Vagina (tissue), 2 donors: ENCODE measurements around the gene SERPIND1. TPM values are rescaled to one million over a fixed set of nuclear protein-coding genes. Genes with fewer than 3 reads are reported as not detected.

Experiments
- DNase-seq, 2 donors: peaks; one replicate each; pipeline ENCODE4 v3.0.0-alpha.2; 2017; ENCODE audit errors: extremely low spot score in 2 of 2
- H3K27ac ChIP-seq: fragments of 200-600 bp; sonication (generic); one replicate; pipeline ENCODE4 v1.5.1; 2019
- H3K27me3 ChIP-seq: fragments of 200-600 bp; sonication (generic); one replicate; pipeline ENCODE4 v1.5.1; 2019
- H3K36me3 ChIP-seq, 2 donors: fragments of 200-600 bp; sonication (generic); one replicate each; pipeline ENCODE4 v1.5.1; 2017 to 2019
- H3K4me1 ChIP-seq: fragments of 200-600 bp; sonication (generic); one replicate; pipeline ENCODE4 v1.5.1; 2019
- H3K4me3 ChIP-seq, 2 donors: fragments of 200-600 bp; sonication (generic); 1 replicate in 1 of 2; 2 replicates in 1 of 2; pipeline ENCODE4 v1.5.1; 2016 to 2019
- H3K9me3 ChIP-seq: fragments of 200-600 bp; sonication (generic); one replicate; pipeline ENCODE4 v1.5.1; 2019
- POLR2A ChIP-seq, 2 donors: fragments of 450-650 bp; IDR thresholded peaks; one replicate each; pipeline ENCODE4 v1.6.1; 2017; ENCODE audit warnings: antibody characterized with exemption in 2 of 2, mild to moderate bottlenecking in 2 of 2, moderate library complexity in 2 of 2
- POLR2AphosphoS5 ChIP-seq, 2 donors: sonication (generic); formaldehyde crosslinking; IDR thresholded peaks; one replicate each; pipeline ENCODE4 v1.9.0; 2017; ENCODE audit warnings: antibody characterized with exemption in 2 of 2, mild to moderate bottlenecking in 2 of 2, low read depth in 1 of 2; ENCODE audit not compliant: insufficient read depth in 1 of 2
- intact Hi-C: fragments of 100-400 bp; cut with DNase I; formaldehyde crosslinking; loops from one replicate; pipeline ENCODE4 v1.15.1; 2023
- total RNA-seq: library from RNA; depleted of rRNA; stranded (reverse); fragments of >200 nt; gene quantifications from one replicate; pipeline ENCODE4 v1.2.3, GENCODE V29; 2016
- TF ChIP-seq, protein P1 (sequence below), 3 experiments: fragments of 450-650 bp in 2 of 3; fragments of 200-600 bp in 1 of 3; sonication (generic) in 1 of 3; IDR thresholded peaks; one replicate each; pipeline ENCODE4 v1.5.1; 2017 to 2019; ENCODE audit warnings: antibody characterized with exemption in 3 of 3, mild to moderate bottlenecking in 2 of 3, moderate library complexity in 2 of 3

The SERPIND1 gene
- total RNA-seq, 1 donor from 2014 or later: not detected

- intact Hi-C loops: no loop called here
- Histone ChIP-seq H3K9me3 (no peaks in the 10 kb centered on the region), H3K27me3 (no peaks in the 10 kb centered on the region), H3K4me1 (no peaks in the 10 kb centered on the region), H3K36me3 (peaks cover 0 to 40% of the 10 kb centered on the region in 2 donors), H3K4me3 (no peak overlapping the region), H3K27ac (no peak overlapping the region)
- no peak for DNase-seq
- no peak for TF ChIP-seq POLR2A (IDR thresholded peaks at IDR 0.05)
- no peak for TF ChIP-seq POLR2AphosphoS5 (IDR thresholded peaks at IDR 0.05; ENCODE audit: insufficient read depth in 1 of 2, low read depth in 1 of 2)
- TF ChIP-seq, protein P1, sequence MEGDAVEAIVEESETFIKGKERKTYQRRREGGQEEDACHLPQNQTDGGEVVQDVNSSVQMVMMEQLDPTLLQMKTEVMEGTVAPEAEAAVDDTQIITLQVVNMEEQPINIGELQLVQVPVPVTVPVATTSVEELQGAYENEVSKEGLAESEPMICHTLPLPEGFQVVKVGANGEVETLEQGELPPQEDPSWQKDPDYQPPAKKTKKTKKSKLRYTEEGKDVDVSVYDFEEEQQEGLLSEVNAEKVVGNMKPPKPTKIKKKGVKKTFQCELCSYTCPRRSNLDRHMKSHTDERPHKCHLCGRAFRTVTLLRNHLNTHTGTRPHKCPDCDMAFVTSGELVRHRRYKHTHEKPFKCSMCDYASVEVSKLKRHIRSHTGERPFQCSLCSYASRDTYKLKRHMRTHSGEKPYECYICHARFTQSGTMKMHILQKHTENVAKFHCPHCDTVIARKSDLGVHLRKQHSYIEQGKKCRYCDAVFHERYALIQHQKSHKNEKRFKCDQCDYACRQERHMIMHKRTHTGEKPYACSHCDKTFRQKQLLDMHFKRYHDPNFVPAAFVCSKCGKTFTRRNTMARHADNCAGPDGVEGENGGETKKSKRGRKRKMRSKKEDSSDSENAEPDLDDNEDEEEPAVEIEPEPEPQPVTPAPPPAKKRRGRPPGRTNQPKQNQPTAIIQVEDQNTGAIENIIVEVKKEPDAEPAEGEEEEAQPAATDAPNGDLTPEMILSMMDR (IDR thresholded peaks at IDR 0.05): no peak
Measured at GRCh38 chr22:20833225-20833665, 59.3 kb downstream of the SERPIND1 start.

GRCh38 chr22:20834206-20834605 is 60.3 kb downstream of the SERPIND1 start:
- DNase-seq: no peak

GRCh38 chr22:20834725-20835124 is 60.8 kb downstream of the SERPIND1 start:
- H3K9me3 ChIP-seq: no peaks in the 10 kb centered on the region
- no peaks in the 10 kb centered on the region for H3K27me3 ChIP-seq
- H3K36me3 ChIP-seq: peaks cover 0 to 30% of the 10 kb centered on the region in 2 donors
- no peak overlapping the region for H3K4me3 ChIP-seq
- H3K4me1 ChIP-seq: no peaks in the 10 kb centered on the region
- TF ChIP-seq POLR2A (IDR thresholded peaks at IDR 0.05) (no peak), POLR2AphosphoS5 (IDR thresholded peaks at IDR 0.05; ENCODE audit: insufficient read depth in 1 of 2, low read depth in 1 of 2) (no peak)
- TF ChIP-seq, protein P1 (IDR thresholded peaks at IDR 0.05): no peak
- no peak for DNase-seq
- H3K27ac ChIP-seq: no peak overlapping the region
- intact Hi-C loops: no loop called here

More at GRCh38 chr22:20834206-20834605, 60.3 kb downstream of the SERPIND1 start:
- H3K36me3 ChIP-seq: peaks cover 0 to 31% of the 10 kb centered on the region in 2 donors
- no peak overlapping the region for H3K27ac ChIP-seq
- H3K9me3 ChIP-seq: no peaks in the 10 kb centered on the region
- H3K27me3 ChIP-seq: no peaks in the 10 kb centered on the region
- no peak overlapping the region for H3K4me3 ChIP-seq
- TF ChIP-seq POLR2AphosphoS5 (IDR thresholded peaks at IDR 0.05; ENCODE audit: insufficient read depth in 1 of 2, low read depth in 1 of 2) (no peak), POLR2A (IDR thresholded peaks at IDR 0.05) (no peak)
- TF ChIP-seq, protein P1 (IDR thresholded peaks at IDR 0.05): no peak
- no peaks in the 10 kb centered on the region for H3K4me1 ChIP-seq
- intact Hi-C loops: no loop called here

Other genes starting within 250 kb of the SERPIND1 start
- 135 TPM for gene PI4KA, start 84.7 kb downstream of the SERPIND1 start, total RNA-seq
- gene SNAP29, start 84.9 kb downstream of the SERPIND1 start, total RNA-seq: 18.9 TPM
- gene CRKL, start 143.3 kb downstream of the SERPIND1 start, total RNA-seq: 37.6 TPM
- gene AIFM3, start 193.1 kb downstream of the SERPIND1 start, total RNA-seq: not detected
- gene LZTR1, start 208.2 kb downstream of the SERPIND1 start, total RNA-seq: 61.9 TPM
- 34.9 TPM for gene THAP7, start 228.0 kb downstream of the SERPIND1 start, total RNA-seq
- 1.7 TPM for gene P2RX6, start 241.1 kb downstream of the SERPIND1 start, total RNA-seq